HepG2 (cell line): ENCODE measurements around the gene PDK2. TPM values are rescaled to one million over a fixed set of nuclear protein-coding genes. Genes with fewer than 3 reads are reported as not detected.

Source experiments
- CTCF ChIP-seq: sonication (generic); formaldehyde crosslinking; IDR thresholded peaks from 2 replicates; pipeline ENCODE4 v1.5.0; 2020; ENCODE audit warnings: mild to moderate bottlenecking, missing genetic modification reagents, moderate library complexity
- HMGXB4 ChIP-seq, 2 experiments: sonication (generic) in 1 of 2; formaldehyde crosslinking in 1 of 2; IDR thresholded peaks; 2 replicates each; pipeline versions ENCODE4 v1.4.0 to v1.6.1; 2018 to 2020; ENCODE audit warnings: missing genetic modification reagents in 2 of 2, borderline replicate concordance in 1 of 2, low read depth in 1 of 2, mild to moderate bottlenecking in 1 of 2, missing biosample characterization in 1 of 2
- KDM2A ChIP-seq: sonication (generic); formaldehyde crosslinking; IDR thresholded peaks from 2 replicates; pipeline ENCODE4 v1.4.0; 2020; ENCODE audit warnings: low read depth, missing genetic modification reagents, borderline replicate concordance
- POGK ChIP-seq: sonication (generic); formaldehyde crosslinking; conservative IDR thresholded peaks from 2 replicates; pipeline ENCODE4 v1.8.0; 2022; ENCODE audit warnings: mild to moderate bottlenecking, moderate library complexity, missing genetic modification reagents
- RAD21 ChIP-seq: fragments of 450-650 bp; formaldehyde crosslinking; IDR thresholded peaks from 2 replicates; pipeline ENCODE4 v1.5.0; 2020; ENCODE audit warnings: mild to moderate bottlenecking
- TFAP4 ChIP-seq: sonication (generic); IDR thresholded peaks from 2 replicates; pipeline ENCODE4 v1.6.1; 2016; ENCODE audit warnings: low read depth, borderline replicate concordance
- ZEB1 ChIP-seq: IDR thresholded peaks from 2 replicates; pipeline ENCODE4 v1.6.1; 2012; ENCODE audit warnings: mild to moderate bottlenecking, low read depth, inconsistent platforms; ENCODE audit not compliant: insufficient replicate concordance
- ZNF143 ChIP-seq: sonication (generic); formaldehyde crosslinking; IDR thresholded peaks from 2 replicates; pipeline ENCODE4 v1.4.0; 2020; ENCODE audit warnings: missing genetic modification reagents
- ZNF597 ChIP-seq: sonication (generic); formaldehyde crosslinking; IDR thresholded peaks from 2 replicates; pipeline ENCODE4 v1.5.0; 2020; ENCODE audit warnings: missing genetic modification reagents
- ZNF691 ChIP-seq: sonication (generic); formaldehyde crosslinking; IDR thresholded peaks from 2 replicates; pipeline ENCODE4 v1.4.0; 2020; ENCODE audit warnings: missing genetic modification reagents, low read depth, mild to moderate bottlenecking, borderline replicate concordance
- ZNF703 ChIP-seq: sonication (generic); formaldehyde crosslinking; IDR thresholded peaks from 2 replicates; pipeline ENCODE4 v1.5.1; 2020; ENCODE audit warnings: missing genetic modification reagents, mild to moderate bottlenecking, moderate library complexity, borderline replicate concordance
- ZSCAN21 ChIP-seq: sonication (generic); formaldehyde crosslinking; IDR thresholded peaks from 2 replicates; pipeline ENCODE4 v1.8.0; 2022; ENCODE audit warnings: mild to moderate bottlenecking, missing genetic modification reagents, moderate library complexity, borderline replicate concordance
- polyA plus RNA-seq, 8 experiments: library from polyadenylated mRNA; depleted of rRNA in 3 of 8; stranded (reverse) in 7 of 8; unstranded in 1 of 8; fragments of >200 nt; fragmentation: Illumina TruSeq in 4 of 8; extraction: Trizol in 4 of 8; gene quantifications; 2 replicates each; pipeline versions ENCODE4 v1.2.1 to v1.2.3, GENCODE V29; 2011 to 2016; ENCODE audit warnings: low read depth in 4 of 8, missing spikeins in 1 of 8, mixed read lengths in 1 of 8; ENCODE audit not compliant: insufficient read depth in 1 of 8
- total RNA-seq, 5 experiments: library from RNA; depleted of rRNA; stranded (reverse); fragments of >200 nt; fragmentation: Illumina TruSeq; extraction: Trizol; gene quantifications; 2 replicates each; pipeline ENCODE4 v1.2.3, GENCODE V29; 2016; ENCODE audit warnings: low read depth in 1 of 5

The PDK2 gene
- total and polyA plus RNA-seq, 2 of the 13 experiments (the other 11 are each of a cell fraction or from before 2014, with no cell fraction given), result 18.5 to 59.7 TPM

GRCh38 chr17:50117202-50118051 is 22.3 kb downstream of the PDK2 start (continued):
- TF ChIP-seq ZNF597 (no peak), POGK (CRISPR knock-in tag) (0 out of 2 replicates have a peak, but pooled peaks have one; percentile 54), KDM2A (peak; percentile 71; the same call in 1 of the 2 replicates), ZSCAN21 (CRISPR knock-in tag) (0 out of 2 replicates have a peak, but pooled peaks have one; percentile 65), ZEB1 (no peak), TFAP4 (peak; percentile 32; the same call in 1 of the 2 replicates), ZNF703 (CRISPR knock-in tag) (no peak), RAD21 (CRISPR knock-in tag) (peak; percentile 90), HMGXB4 (CRISPR knock-in tag; IDR thresholded peaks at IDR 0.05; ENCODE audit: borderline replicate concordance in 1 of 2, low read depth in 1 of 2) (peak; percentile 82 to 83; a peak in 3 of 4 replicates), ZNF691 (CRISPR knock-in tag) (peak; percentile 74; the same call in 1 of the 2 replicates), ZNF143 (no peak), CTCF (CRISPR knock-in tag) (peak; percentile 81)
